K562 treated with DMSO at 1 percent for 12 hours (cell line): ENCODE data around the gene GPATCH2. TPM values are rescaled to one million over a fixed set of nuclear protein-coding genes. Genes with fewer than 3 reads are reported as not detected.

Experiments used
- total RNA-seq: library from RNA; unstranded; fragments of 300-600 nt; gene quantifications from 2 replicates; pipeline ENCODE4 v1.2.3, GENCODE V29; 2022; ENCODE audit not compliant: insufficient read depth

GPATCH2 gene
- total RNA-seq: 0.21 and 0.39 TPM in 2 replicates

DNA sequence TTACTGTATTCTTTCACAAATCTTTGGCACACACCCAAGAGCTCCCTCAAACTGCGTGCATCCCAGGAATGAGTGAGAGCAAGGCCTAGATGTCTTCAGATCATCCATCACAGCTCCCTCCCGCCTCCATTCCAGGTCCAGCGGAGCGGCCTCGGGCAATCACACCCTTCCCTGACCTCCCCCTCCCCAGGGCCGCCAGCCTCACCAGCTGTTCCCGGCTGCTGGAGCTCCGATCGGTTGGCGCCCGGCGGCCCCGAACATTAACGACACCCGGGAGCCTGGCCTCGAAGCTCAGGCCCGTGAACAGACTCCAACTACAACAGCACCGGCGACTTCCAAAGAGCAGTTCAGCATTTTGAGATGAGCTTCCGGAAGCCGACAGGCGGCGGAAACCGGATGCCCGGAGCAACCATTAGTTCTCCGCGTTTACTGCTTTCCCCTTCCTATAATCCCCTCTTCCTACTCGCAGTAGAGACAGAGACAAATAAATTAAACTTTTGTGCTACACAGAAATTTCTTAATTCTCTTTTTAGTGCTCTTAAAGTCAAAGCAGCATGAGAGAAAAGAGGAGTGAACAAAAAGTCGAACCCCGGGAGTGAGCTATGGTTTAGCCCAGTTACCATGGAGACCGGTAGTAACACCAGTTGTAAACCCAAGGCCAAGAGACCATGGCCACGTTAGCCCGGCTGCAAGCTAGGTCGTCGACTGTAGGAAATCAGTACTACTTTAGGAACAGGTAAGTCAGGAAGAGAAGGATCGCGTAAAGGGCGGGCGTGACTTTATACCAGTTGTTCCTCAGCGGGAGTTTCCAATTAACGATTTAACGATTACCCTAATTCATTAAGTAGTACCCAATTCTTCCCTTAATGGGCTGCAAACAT, at the start of gene GPATCH2, which contains the start of gene SPATA17:
TSS of gene GPATCH2 (minus strand) at position 380 of the 881 bp plus-strand sequence. CDS start at position 261, 119 bp downstream.
TSS of gene SPATA17 (plus strand) at position 634 of the 881 bp plus-strand sequence. CDS start at position 669, 35 bp downstream.

Other genes starting within 250 kb of the GPATCH2 start
- not detected in 2 replicates for gene SPATA17, start 254 bp upstream of the GPATCH2 start, total RNA-seq